Ramos (cell line): ENCODE results near the gene NRBF2.
"Not testable (repeated sequence)": the region's sequence is repeated elsewhere in the genome, so short reads cannot be mapped to it uniquely, and the experiment has no call there.

Source experiments
- in situ Hi-C: fragments of 300-500 bp; cut with MboI; formaldehyde crosslinking; loops from one replicate; pipeline ENCODE4 v1.14.3; 2022; ENCODE audit warnings: low sequenced_read_pairs; ENCODE audit not compliant: unreplicated experiment

The NRBF2 gene

DNA sequence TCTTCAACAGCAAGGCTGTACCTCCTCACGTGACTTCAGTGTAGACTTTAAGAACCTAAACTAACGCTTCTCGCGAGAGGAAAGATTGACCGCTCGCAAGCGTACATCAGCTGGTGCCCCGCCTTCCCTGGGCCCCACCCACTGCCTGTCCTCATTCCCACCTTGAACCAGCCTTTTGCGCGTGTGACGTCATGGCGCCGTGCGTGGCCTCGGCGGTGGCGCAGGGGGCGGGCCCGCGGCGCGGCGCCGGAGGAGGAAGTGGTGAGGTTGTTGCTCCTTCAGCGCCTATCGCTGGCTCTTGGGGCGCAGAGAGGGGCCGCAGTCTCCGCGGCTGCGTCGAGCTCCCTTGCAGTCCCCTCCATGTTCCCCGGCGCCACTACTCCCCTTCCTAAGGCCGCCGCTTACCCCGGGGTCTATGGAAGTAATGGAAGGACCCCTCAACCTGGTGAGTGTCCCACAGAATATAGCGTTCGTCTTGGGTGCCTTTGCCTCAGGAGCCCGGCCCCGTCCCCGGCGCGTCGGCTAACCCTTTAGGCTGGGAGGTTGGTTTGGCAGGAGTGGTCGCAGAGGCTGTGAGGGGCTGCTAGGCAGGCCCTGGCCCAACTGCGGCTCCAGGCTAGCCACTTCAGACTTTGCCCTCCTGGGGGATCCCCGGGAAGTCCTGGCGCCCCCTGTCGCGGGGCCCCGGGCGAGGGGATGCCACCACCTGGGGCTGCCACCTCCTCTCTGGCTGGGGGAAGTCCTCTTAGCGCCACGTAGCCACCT lies at the start of gene NRBF2:
Gene NRBF2 (plus strand): TSS at position 273 of the 765 bp plus-strand sequence. CDS start 143 bp downstream, at position 416.
- in situ Hi-C loops = no loop called here

- in situ Hi-C loops = loop anchor here (10.0 kb wide), 1 partner anchor 489 kb away; no protein-coding TSS in a partner anchor
Measured at GRCh38 chr10:63083406-63083805, 49.7 kb upstream of the NRBF2 start.

GRCh38 chr10:63083904-63084689 lies 49.0 kb upstream of the NRBF2 start:
- in situ Hi-C loops = loop anchor here (10.0 kb wide), 1 partner anchor 489 kb away; no protein-coding TSS in a partner anchor

DNA sequence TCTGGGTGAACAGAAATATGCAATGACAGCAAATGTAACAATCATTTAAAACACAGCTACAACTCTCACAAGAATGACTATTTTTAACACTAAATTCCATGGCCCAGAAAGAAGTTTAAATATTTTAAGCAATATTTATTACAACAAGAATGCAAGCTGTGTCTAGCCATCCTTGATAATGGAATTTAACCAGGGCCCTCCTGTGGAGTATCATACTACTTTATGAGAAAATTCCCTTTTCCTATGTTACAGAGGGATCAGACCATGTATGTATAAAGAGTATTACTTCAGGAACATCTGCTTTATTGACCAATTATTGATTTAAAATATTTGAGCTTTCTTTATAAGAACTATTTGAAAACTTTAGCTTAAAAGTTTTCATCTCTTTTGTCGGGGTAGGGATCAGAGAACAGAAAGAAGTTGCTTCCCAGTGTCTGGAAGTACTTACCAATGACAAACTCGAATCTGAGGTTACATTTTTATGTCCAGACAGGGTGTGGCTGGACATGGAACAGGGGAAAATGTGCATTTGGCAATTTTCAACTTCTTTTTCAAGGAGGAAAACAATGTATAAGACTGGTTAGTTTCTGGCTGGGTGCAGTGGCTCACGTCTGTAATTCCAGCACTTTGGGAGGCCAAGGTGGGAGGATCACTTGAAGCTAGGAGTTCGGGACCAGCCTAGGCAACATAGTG lies 48.3 kb upstream of the NRBF2 start:
- in situ Hi-C loops = loop anchor here (10.0 kb wide), 1 partner anchor 490 kb away; no protein-coding TSS in a partner anchor

DNA sequence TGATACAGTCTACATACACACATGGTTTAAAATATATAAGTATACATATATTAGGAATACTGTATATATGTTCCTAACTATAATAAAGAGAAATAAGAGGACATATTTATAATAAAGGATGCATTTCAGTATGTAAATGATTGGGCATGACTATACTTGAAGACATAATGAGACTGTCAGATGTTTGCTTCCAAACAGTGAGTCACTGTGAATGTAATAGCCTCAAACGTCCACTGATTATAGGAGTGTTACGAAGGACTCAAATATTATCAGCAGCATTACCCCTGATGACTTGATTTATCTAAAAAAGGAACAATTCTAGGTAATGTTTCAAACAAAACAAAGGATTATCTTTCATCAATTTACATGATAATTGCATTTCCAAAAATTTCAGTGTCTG lies 39.9 kb upstream of the NRBF2 start:
- in situ Hi-C loops = no loop called here

- in situ Hi-C loops = no loop called here
Measured at GRCh38 chr10:63094405-63094804, 38.7 kb upstream of the NRBF2 start.

DNA sequence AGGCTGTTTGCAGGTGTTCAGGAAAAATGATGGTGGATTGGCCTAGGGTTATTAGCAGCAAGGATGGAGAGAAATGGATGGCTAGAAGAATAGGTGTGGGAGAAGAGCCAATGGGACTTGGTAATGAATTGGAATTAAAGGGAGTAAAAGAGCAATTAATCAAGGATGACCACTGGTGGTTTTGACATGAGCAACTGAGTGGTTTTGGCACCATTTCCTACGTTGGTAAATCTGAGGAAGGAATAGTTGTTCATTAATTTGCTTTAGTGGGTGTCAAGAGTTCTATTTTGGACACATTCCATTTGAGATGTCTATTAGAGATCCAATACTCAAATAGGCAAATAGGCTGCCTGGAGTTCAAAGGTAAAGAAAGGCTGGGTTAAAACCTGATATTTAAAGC lies 38.2 kb upstream of the NRBF2 start:
- in situ Hi-C loops = no loop called here

GRCh38 chr10:63099734-63100133 lies 33.4 kb upstream of the NRBF2 start:
- in situ Hi-C loops = no loop called here

- in situ Hi-C loops = not testable (repeated sequence)
Measured at GRCh38 chr10:63101091-63101490, 32.0 kb upstream of the NRBF2 start.

DNA sequence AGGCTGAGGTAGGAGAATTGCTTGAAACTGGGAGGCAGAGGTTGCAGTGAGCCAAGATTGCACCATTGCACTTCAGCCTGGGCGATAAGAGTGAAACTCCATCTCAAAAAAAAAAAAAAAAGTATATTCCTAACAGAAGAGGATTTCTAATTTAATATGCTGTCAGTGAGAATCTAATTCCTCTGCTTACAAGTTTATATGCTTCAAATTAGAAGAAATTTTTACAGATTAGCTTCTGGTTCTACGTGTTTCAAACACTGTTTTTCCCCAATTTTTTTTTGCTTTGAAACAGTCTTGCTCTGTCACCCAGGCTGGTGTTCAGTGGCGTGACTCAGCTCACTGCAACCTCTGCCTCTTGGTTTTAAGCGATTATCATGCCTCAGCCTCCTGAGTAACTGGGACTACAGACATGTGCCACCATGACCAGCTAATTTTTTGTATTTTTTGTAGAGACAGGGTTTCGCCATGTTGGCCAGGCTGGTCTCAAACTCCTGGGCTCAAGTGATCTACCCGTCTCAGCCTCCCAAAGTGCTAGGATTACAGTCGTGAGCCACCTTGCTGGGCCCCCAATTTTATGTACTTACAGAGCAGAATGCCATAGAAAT lies 30.7 kb upstream of the NRBF2 start:
- in situ Hi-C loops = not testable (repeated sequence)

- in situ Hi-C loops = not testable (repeated sequence)
Measured at GRCh38 chr10:63103178-63103577, 29.9 kb upstream of the NRBF2 start.

DNA sequence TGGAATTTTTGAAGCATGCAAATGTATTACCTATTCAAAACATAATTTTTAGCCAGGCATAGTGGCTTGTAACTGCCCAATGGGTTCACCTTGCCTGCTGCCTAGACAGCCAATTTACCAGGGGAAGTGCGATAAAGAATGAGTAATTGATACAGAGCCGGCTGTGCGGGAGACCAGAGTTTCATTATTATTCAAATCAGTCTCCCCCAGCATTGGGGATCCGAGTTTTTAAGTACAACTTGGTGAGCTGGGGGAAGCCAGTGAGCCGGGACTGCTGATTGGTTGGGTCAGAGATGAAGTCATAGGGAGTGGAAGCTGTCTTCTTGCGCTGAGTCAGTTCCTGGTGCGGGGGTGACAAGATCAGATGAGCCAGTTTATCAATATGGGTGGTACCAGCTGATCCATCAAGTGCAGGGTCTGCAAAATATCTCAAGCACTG lies 29.1 kb upstream of the NRBF2 start:
- in situ Hi-C loops = no loop called here

DNA sequence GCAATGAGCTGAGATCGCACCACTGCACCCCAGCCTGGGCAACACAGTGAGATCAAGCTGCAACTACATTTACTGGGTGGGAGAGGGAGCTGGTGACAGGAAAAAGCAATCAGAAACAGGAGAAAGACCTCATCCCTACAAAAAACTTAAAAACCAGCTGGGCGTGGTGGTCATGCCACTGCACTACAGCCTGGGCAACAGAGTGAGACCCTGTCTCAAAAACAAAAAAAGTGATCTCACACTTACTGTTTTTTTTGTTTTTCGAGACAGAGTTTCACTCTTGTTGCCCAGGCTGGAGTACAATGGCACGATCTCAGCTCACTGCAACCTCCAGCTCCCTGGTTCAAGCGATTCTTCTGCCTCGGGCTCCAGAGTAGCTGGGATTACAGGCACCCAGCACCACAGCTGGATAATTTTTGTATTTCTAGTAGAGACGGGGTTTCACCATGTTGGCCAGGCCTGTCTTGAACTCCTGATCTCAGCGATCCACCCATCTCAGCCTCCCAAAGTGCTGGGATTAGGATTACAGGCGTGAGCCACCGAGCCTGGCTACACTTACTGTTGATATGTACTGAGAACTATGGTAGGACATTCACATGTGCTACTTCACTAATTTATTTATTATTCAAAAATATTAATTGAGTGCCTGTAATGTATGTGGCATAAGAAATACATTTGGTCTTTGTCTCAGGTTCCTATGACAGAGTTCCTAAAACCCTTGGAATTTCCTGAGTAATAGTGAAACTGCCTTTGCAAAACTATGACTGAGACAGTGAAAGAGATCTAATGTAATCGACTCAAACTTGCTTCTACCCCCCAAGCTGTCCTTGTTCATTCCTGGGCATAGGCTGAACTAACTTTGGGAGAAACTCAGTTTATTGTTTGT lies 27.7 kb upstream of the NRBF2 start:
- in situ Hi-C loops = no loop called here

DNA sequence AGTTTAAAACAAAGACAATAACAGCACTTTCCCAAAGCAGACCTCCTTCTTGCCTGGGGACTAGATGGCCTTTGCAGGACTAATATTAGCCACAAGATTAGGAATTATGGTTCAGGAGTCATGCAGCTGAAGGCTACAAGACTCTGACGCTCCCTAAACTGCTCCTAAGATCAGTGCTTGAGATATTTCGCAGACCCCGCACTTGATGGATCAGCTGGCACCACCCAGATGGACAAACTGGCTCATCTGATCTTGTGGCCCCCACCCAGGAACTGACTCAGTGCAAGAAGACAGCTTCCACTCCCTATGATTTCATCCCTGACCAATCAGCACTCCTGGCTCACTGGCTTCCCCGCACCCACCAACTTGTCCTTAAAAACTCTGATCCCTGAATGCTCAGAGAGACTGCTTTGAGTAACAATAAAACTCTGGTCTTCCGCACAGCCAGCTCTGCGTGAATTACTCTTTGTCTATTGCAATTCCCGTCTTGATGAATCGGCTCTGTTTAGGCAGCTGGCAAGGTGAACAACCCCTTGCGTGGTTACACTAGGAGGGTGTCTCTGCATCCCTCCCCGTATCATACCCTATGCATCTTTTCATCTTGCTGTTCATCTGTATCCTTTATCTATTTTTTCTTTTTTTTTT lies 26.9 kb upstream of the NRBF2 start:
- in situ Hi-C loops = no loop called here

DNA sequence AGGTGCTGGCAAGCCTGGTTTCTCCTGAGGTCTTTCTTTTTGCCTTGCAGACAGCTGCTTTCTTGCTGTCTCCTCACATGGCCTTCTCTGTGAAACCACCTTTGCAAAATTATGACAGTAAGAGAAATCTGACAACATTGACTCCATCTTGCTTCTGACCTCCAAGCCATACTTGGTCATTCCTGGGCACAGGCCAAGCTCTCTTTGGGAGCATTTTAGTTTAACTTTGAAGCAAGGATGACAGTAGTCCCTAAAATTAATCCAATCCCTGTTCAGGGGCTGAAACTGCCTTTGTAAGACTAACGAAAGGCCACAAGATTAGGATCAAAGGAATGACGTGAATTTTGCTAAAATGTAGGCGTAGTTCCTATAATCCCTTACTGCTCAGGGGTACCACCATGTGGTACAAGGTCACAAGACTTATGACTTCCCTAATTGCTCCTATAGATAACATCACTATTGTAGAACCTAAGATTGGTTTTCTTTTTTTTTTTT lies 25.1 kb upstream of the NRBF2 start:
- in situ Hi-C loops = no loop called here

- in situ Hi-C loops = no loop called here
Measured at GRCh38 chr10:63110940-63111339, 22.2 kb upstream of the NRBF2 start.

DNA sequence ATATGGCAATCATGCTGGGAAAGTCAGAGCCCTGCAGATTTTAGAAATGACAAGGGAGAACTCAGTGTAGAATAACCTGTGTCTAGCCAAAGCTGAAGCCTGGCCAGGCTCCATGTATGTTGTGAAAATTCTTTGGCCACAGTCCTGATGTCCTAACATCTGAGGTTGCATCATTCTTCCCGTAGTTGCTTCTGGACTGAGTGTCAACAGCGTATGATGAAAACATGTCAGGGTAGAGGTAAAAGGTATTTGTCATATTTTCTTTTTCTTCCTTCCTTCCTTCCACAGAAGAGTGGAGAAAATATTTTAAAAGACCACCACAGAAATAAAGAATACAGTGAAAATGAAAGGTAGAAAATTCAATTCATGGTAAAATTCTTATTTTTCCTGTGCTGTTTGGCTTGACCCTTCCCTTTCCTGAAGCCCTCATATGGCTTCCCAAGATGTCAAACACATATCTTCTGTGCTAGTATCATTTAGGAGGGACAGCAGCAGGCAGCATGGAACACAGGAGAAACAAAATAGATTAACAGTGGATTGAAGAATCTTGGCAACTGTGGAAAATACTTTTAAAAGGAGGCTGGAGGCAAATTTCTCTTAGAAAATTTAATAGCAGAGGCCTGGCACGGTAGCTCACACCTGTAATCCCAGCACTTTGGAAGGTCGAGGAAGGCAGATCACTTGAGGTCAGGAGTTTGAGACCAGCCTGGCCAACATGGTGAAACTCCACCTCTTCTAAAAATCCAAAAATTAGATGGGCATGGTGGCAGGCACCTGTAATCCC lies 18.9 kb upstream of the NRBF2 start:
- in situ Hi-C loops = no loop called here
